ENCODE data around the gene NRN1. TPM values are rescaled to one million over a fixed set of nuclear protein-coding genes. Genes with fewer than 3 reads are reported as not detected.

Gene NRN1
- total RNA-seq, 2 donors from 2014 or later: 5.0 to 7.5 TPM

DNA sequence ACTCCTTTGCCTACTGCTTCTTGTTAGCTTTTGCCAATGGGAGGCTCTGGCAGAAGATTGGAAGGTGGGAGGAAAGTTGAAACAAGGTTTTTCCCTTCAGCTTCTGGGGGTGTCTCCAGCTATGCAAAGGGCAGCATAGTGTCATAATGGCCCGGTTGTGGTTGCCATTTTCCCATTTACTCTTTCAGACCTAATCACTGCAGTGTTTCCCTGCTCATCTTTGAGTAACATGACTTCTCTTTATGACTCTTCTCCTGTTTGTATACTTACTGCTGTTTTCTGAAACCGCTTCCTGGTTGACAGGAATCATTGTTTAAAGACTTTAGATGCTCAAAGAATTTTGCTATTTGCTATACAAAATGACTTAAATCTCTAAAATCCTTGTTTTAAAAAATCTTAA, 19.9 kb downstream of the NRN1 start:
- TF ChIP-seq CTCF (IDR thresholded peaks at IDR 0.05): no peak
- no peaks in the 10 kb centered on the region for H3K9me3 ChIP-seq
- H3K27ac ChIP-seq: no peak overlapping the region
- ATAC-seq (ENCODE audit: insufficient number of reproducible peaks, low FRiP score, low read depth) (no peak), DNase-seq (ENCODE audit: low spot score) (no peak)
- H3K27me3 ChIP-seq (replicated peaks; ENCODE audit: insufficient read depth): no peaks in the 10 kb centered on the region
- no peaks in the 10 kb centered on the region for H3K4me1 ChIP-seq (ENCODE audit: control insufficient read depth in 1 of 2, low read depth in 2 of 2)
- H3K36me3 ChIP-seq: no peaks in the 10 kb centered on the region
- H3K4me3 ChIP-seq: no peak overlapping the region

DNA sequence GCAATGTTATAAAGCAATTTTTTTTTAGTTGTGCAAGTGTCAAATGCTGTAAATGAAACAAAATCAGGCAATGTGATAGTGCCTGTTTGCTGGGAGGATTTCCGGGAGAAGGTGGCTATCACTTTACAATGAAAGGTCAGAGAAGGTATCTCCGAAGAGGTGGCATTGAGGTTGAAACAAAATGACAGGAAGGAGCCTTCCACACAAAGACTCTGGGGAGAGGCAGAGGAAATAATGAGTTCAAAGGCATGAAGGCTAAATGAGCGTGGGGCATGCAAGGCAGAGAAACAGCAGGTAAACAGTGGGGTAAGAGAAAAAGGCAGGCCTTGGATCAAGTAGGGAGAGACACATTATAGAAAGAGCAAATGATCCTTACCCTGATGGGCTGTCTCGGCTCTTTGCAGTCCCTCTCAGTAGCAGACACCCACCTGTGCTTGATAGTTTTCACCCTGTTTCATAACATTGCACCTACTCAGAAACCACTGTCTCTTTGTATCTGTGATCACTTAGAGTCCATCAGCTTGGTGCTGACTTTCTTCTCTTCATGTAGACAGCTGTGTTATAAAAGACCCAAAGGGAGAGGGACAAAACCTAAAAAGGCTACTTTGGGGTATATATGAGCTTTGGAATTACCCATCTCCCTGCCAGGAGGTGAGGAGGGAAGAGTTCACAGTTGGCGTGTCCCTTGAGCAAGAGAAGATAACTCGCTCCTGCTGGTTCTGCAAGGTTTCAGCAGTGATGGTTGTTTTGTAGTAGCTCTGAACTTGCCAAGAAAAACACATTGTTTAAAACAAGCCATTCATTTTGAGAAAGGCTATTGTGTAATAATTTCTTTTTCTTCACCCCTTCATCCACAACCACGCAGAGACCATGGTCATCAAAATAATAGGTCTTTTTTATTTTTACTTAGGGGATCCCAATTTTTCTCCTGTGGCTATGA, 22.3 kb downstream of the NRN1 start:
- H3K4me1 ChIP-seq (ENCODE audit: control insufficient read depth in 1 of 2, low read depth in 2 of 2): no peaks in the 10 kb centered on the region
- H3K36me3 ChIP-seq: no peaks in the 10 kb centered on the region
- no peak overlapping the region for H3K27ac ChIP-seq
- H3K9me3 ChIP-seq: no peaks in the 10 kb centered on the region
- no peak overlapping the region for H3K4me3 ChIP-seq
- ATAC-seq (ENCODE audit: insufficient number of reproducible peaks, low FRiP score, low read depth): no peak
- H3K27me3 ChIP-seq (replicated peaks; ENCODE audit: insufficient read depth): no peaks in the 10 kb centered on the region
- no peak for TF ChIP-seq CTCF (IDR thresholded peaks at IDR 0.05)
- no peak for DNase-seq (ENCODE audit: low spot score)

- Histone ChIP-seq H3K4me3 (no peak overlapping the region), H3K27me3 (replicated peaks; ENCODE audit: insufficient read depth) (no peaks in the 10 kb centered on the region), H3K36me3 (no peaks in the 10 kb centered on the region), H3K4me1 (ENCODE audit: control insufficient read depth in 1 of 2, low read depth in 2 of 2) (no peaks in the 10 kb centered on the region), H3K9me3 (no peaks in the 10 kb centered on the region), H3K27ac (no peak overlapping the region)
- no peak for TF ChIP-seq CTCF (IDR thresholded peaks at IDR 0.05)
- DNase-seq (ENCODE audit: low spot score) (no peak), ATAC-seq (ENCODE audit: insufficient number of reproducible peaks, low FRiP score, low read depth) (no peak)
Observed at GRCh38 chr6:5981126-5982026, 25.3 kb downstream of the NRN1 start.

- no peak for DNase-seq (ENCODE audit: low spot score)
Observed at GRCh38 chr6:5979650-5980420, 26.9 kb downstream of the NRN1 start.

More at GRCh38 chr6:5979650-5980420, 26.9 kb downstream of the NRN1 start:
- H3K4me3 ChIP-seq: no peak overlapping the region
- H3K4me1 ChIP-seq (ENCODE audit: control insufficient read depth in 1 of 2, low read depth in 2 of 2): no peaks in the 10 kb centered on the region
- no peaks in the 10 kb centered on the region for H3K36me3 ChIP-seq
- no peaks in the 10 kb centered on the region for H3K27me3 ChIP-seq (replicated peaks; ENCODE audit: insufficient read depth)
- no peak overlapping the region for H3K27ac ChIP-seq
- H3K9me3 ChIP-seq: no peaks in the 10 kb centered on the region
- TF ChIP-seq CTCF (IDR thresholded peaks at IDR 0.05): no peak
- ATAC-seq (ENCODE audit: insufficient number of reproducible peaks, low FRiP score, low read depth): no peak
